GM21528 (cell line): ENCODE results near the gene GRAMD1B.
A peak's percentile ranks its signal among the peaks of the same experiment; 100 is the strongest.
"Not testable (repeated sequence)": the region's sequence is repeated elsewhere in the genome, so short reads cannot be mapped to it uniquely, and the experiment has no call there.

Experiments used
- ATAC-seq: cut with Tn5 transposase; IDR thresholded peaks from one replicate; pipeline ENCODE4 v1.9.1; 2021; ENCODE audit warnings: mild to moderate bottlenecking, moderate library complexity; ENCODE audit not compliant: unreplicated experiment, low FRiP score

GRAMD1B gene

DNA sequence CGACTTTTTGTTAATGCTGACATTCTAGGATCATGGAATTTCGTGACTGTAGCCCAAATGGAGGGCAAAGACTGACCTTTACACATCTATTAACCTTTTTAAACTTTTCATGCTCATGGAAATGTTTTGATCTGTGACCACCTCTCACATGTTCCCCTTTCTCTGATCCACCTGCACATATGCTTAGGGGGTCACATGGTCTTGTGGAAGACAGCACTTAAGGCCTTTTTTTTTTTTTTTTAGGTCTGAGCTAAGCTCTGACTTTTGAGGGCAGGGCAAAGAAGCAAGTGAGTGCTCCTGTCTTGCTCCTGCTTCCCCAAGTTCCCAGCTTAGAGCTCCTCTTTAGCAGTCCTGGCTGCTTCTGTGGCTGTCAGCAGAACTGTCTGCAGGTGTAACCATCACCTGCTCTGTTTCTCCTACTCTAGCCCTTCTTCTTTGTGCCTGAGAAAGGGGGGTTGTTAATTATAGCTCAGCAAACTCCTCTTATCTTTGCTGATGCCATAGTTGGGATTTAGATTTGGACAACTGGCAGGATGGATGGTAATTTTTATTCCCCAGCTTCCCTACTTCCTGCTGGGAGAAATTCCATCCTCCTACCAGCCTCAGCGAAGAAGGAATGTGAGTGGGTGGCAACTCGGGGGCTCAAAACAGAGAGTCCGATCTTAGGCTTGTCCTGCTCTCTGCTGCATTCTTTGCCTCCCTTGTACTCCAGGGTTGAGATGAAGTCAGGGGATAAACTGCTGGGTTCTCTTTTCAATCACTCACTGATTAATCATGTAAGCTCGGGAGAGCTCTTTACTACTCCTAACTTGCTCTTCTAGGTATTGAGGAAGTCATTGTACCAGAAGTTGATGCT is 64.4 kb downstream of the GRAMD1B start:
- ATAC-seq, result no peak

DNA sequence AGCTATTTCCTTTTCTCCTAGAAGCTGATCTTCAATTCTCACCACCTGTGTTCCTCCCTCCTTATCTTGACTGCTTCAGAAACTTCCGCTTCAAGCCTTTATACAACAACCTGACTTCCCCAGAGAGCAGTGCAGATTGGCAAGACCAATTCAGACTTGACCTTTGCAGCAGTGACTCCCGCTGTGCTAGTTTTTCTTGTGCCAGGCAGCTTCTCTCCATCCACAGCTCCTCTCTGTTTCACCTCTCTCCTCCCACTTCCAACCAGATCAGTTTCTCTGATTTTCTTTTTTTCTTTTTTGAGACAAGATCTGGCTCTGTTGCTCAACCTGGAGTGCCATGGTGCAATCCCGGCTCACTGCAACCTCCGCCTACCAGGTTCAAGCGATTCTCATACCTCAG is 74.3 kb downstream of the GRAMD1B start:
- ATAC-seq, result no peak

DNA sequence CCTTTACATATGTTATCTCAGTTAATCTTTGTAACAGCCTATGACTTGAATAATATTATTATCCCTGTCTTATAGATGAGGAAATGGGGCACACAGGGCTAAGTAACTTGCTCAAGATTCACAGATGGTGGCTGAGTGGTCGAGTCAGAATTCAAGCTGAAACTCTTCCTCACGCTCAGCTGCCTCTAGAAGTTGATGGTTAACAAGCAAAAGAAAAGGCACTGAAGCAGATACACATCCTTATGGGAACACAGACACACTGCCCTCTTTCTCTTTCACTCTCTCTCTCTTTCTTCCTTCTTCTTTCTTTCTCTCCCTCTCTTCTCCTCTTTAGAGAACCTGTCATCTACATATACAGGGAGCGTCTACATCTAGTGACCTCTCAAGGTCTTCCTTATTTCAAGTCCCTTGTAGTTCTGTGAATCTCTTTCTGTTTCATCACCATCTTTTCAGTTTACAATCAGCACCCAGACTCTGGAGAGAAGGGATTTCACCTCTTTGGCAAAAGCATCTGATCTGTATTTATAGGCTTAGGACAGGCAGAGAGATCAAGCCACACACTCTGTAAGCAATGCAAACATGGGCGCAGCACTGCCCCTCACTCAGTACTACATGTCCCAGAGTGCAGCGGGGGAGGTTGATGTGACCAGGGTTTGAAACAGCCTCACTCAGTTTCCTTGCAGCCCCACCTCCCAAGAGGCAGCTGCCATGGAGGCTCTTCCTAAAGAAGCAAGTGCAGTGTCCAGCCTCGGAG is 75.7 kb downstream of the GRAMD1B start:
- ATAC-seq, result peak; percentile 77

DNA sequence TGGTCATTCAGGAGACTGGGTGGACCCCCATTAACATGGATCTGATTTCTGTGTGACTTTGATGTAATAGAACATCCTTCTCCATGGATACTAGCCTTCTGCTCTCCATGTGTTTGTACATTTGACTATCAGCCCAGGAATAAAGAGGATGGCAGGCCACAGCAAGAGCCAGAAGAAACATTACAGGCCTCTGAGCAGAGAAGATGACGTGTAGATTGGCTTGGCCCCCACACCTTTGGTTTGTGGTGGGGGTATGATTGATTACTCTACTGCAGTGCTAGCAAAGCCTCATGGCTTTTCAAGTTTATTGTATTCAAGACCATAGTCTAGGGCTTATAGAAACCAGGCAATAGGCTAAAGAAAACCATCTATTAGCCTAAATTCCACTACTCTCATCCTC is 77.0 kb downstream of the GRAMD1B start:
- ATAC-seq, result no peak

DNA sequence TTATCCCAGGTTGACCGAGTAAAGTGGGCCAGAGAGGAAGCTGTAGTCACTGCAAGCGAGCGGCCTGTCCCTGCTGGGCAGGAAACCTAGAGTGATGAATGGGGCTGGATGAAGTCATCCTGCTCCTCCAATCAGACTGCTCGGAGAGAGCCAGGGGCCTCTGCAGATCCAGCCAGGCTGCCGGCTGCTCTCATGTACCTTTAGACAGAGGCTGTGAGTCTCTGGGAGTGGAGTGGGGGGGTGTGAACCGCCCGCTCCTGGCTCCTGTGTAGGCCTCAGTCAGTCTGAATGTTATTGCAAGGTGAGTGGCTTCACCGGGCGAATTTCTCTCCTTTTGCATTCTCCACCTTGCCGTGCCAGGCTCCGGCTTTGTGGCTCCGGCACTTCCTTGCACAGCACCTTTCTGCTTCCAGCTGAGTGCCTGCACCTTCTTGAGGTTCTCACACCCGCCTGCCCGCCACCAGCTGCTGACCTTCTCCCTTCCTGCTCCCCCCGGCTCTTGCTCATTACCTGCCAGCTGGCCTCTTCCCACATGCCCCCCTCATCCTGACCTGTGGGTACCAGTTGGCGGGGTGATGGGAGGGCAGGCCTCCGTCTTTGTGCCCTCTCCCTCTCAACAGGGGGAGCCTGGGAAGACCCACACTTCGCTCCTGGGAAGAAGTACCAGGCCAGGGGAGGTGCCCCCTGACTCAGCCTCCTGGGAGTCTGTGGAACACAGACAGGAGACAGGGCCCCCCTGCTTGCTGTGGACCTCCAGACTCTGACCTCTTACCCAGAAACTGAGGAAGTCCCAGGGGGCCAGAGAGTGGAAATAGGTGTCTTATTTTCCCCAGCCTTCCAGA is 79.9 kb downstream of the GRAMD1B start:
- no peak for ATAC-seq

DNA sequence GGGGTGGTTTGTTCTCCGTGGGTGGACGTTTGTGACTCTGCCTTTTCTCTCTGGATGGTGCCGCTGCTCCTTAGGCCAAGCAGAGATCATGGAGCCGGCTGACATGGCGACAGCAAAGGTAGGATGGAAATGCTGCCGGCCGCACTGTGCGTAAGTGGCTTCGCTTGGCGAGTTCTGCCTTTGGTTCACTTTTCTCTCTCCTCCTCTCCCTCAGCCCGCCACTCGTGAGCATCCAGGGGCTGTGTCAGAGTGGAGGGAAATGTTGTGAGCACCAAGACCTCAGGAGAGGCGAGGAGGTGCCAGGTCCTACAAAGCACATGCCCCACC is 80.5 kb downstream of the GRAMD1B start:
- no peak for ATAC-seq

DNA sequence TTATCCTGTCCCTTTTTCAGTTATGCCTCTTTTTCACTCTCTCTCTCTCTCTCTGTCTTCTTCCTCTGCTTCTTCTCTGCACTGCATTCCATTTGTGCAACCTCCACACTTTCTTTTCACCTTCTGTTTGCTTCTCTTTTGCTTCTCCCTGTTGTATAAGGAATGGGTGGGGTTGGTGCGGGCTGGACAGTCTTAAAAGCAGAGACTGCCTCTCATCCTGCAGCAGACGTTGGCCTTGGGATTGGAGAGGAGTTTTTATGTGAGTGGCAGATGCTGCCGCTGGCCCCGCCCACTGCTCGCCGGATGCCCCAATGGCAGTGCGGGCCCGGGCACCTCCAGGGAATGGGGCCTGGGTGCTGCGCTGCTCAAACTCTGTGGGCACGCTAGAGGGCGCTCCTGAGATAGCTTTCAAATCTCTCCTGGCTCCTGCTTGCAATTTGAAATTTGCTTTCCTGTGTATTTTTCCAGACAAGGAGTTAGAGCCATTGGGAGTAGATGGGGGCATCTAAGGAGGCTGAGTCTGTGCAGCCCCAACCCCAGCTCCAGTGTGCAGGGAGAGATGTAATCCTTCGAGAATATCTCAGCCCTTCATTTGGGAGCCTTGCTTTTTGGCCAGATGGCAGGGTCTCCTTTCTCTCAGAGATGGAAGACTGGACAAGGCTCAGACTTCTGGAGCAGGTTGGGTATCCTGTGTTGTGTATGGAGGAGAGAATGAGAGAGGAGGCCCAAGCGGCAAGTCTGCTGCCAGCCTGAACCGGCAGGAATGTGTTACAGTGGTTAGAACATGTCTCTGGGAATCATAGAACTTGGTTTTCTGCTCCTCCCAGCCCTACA is 81.2 kb downstream of the GRAMD1B start:
- ATAC-seq, result peak; percentile 83

DNA sequence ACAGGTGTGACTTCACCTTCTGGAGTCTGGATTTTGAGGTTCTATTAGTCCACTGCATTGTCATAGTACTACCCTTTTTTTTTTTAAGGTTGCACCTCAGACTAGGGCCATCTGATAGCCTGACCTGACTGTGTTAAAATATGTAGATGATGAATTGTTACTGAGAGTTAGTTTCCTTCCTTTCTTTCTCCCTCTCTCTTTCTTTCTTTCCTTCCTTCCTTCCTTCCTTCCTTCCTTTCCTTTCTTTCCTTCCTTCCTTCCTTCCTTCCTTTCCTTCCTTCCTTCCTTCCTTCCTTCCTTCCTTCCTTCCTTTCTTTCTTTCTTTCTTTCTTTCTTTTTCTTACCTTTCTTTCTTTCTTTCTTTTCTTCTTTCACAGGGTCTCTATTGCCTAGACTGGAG is 83.2 kb downstream of the GRAMD1B start:
- not testable (repeated sequence) for ATAC-seq

DNA sequence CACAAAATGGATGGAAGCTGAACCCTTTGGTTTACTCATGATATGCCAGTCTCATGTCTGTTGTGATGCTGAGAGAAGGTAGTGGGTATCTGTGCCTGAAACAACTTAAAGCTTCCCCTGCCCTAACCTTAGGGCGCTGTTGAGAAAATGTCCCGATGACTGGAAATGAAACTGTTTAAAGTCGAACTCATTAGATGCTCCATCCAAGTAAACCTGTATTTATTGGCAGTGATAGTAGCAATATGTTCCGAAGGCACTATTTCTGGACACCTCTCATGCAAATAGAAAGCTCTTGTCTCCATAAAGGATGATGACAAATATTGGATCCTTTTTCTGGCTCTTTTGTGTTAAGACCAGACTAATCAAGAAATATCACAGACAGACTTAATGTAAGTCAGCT is 86.2 kb downstream of the GRAMD1B start:
- ATAC-seq, result no peak

DNA sequence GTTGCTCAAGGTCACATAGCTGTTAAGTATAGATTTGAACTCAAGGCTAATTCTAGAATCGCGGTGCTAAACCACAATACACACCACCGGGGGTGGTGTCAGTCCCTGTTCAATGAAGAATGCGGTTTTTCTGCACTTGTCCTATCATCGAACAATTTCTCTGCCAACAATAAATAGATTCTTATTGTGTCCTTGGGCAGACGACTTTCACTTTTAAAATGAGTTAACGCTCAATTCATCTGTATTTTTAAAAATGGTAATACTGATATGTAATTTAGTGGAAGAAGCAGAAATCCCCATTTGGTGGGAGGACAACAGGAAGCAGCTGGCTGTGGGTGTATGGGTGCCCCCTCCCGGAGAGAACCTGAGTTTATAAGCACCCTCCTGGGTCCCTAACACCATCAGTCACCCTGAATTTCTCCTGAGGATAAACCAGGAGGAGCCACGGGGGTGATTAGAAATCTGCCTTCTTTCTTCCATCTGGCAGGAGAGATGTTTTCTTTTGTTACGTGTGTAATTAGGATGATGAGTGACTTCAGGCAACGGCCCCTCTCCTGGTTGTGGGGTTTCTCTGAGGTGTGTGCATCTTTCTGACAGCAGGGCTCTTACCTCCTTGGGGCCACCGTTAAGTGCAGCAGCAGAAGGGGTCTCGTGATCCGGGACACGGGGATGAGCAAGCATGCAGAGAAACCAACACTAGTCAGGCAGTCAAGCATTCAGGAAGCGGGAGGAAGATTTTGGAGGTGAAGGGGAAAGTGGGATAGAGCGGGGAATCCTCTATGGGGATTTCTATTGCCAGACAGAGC is 87.7 kb downstream of the GRAMD1B start:
- ATAC-seq, result no peak

DNA sequence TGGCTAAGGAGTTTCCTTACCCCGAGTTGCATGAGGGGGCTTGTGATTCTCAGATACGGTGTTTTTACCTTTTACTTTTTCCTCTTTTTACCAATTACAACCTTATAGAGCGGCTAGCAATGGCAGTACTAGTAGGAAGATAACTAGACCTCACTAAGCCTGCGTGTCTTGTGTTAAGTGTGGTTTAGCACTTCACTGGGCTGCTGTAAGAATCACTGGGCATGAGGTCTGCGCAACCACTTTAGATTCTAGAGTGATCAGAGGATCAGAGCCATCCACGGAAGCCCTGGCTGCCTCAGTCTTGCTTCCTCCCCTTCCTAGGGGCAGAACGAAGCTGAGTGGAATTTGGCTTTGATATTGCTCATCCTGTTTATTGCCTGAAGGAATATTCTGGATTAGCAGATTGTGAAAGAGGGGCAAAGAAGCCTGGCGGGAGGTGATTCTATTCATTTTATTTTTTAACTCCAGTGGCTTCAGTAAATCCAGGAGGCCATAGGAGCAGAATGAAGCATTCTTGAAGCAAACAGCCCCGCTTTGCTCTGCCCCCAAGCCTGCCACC is 88.5 kb downstream of the GRAMD1B start:
- no peak for ATAC-seq

DNA sequence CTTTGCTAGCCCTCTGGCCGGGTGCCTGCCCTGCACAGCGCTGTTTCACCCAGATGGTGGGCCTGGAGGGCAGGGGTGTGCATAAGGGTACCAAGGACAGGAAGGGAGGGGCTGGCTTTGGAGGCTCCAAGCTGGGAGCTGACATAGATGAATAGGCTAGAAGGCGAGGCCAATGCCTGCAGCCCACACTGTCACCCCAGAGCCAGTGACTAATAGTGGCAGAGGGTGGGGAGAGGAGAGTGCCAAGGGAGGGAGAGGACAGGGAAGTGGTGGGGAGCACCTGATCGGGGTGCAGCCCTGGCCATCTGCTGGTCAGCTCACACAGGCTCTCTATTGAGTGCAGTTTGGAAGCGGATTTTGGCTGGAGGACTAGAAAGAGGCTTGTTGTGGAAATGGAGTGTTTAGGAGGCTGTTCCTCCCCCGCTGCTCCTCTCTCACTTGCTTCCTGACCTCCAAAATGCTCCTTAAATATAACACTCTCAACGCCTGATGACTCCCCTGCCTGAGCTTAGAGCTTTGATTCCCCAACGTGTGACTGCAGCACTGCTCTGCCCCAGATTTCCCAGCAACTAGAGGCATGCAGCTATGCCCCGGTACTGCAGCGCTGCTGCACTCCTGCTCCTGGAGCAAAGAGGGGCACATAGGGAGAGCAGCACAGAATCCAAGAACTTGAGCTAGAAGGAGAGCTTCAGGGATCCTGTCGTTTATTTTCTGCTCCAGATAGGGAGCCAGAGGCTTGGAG is 89.2 kb downstream of the GRAMD1B start:
- no peak for ATAC-seq

DNA sequence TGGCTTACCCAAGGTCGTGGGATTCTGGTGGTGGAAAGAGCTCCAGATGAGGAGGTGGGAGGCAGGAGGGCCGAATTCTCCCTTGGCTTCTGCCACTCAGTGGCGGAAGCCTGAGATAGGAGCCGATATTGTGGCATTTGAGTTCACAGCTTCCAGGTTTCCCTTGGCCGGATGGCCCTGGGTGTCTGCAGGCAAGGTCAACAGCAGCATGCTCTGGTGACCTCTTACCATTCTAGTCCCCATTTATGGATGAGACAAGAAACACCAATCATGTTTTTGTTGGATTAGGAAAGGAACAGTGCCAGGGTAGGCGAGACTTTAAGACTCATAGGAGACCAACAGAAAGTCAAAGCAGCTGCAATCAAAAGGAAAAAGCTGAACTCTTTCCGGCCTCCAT is 89.7 kb downstream of the GRAMD1B start:
- no peak for ATAC-seq

DNA sequence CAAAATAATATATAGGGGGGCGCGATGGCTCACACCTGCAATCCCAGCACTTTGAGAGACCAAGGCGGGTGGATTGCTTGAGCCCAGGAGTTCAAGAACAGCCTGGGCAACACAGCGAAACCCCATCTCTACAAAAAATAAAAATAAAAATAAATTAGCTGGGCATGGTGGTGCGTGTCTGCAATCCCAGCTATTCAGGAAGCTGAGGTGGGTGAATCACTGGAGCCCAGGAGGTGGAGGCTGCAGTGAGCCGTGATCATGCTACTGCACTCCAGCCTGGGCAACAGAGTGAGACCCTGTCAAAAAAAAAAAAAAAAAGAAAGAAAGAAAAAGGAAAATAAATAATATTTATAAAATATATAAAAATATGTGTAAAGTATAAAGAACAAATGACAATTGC is 90.4 kb downstream of the GRAMD1B start:
- not testable (repeated sequence) for ATAC-seq

DNA sequence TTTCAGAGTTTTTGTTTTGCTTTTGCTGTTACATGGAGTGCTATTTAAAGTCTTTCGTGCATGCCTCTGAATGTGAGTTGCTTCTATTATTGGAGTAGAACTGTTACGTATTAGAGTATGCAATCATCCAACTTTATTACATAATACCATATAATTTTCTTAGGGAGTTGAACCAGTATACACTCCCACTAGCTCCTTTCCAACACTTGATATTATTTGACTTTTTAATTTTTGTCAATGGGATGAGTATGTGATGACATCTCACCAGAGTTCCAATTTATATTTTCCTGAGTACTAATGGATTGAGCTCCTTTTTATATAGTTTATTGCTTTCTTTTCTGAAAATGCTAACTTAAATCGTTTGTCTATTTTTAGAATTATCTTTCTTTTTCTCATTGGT is 90.9 kb downstream of the GRAMD1B start:
- no peak for ATAC-seq

DNA sequence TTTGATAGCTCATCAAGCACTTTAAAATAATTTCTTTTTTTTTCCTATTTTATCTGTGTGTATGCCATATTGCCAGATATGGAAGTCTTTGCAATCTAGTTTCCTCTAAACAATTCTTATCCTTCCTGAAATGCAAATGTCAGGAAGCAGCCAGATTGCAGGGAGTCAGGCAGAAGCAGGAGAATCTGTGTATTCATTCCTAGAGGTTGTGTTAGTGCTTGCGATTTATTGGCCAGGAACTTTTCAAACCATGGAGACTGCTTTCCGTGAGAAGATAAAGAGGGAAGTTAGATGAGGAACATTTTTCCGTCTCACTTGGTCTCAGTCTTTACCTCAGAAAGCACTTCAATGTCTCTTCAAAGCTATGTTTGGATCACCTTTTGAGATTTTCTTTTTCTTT is 91.9 kb downstream of the GRAMD1B start:
- ATAC-seq, result no peak

DNA sequence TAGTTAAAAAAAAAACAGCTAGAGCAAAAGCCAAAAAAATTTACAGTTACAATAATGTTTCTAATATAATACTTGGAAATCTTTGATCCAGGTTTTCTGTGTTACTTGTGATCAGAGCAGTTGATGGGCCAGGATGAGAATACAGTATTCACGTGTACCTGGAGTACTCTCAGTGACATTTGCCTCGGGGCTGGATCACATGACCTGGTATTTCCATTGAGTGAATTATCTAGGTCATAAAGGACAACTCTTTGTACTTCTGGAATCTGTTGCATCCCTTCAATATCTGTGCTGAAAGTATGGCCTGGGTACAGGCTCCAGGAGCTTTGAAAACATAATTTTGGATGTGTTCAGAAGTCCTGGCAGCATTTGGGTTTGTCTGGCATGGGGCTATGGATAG is 93.5 kb downstream of the GRAMD1B start:
- ATAC-seq, result no peak

DNA sequence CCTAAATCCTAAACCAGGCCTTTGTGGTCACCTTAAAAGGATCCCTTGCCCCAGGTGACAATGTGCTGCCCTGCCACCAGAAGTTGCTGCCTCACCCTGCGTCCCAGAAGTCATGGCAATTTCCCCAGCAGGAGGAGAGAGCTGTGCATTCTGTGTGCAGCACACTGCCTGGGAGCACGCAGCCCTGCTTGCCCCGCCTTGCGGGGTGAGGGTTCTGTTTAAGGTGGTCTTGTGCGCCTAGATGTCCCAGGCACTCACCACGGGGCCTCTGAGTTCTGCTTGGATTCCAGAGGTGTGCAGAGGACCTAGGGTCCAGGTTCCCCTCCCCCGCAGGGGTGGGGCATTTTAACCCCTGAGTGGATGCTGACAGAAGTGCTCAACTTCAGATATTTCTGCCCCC is 95.0 kb downstream of the GRAMD1B start:
- no peak for ATAC-seq
